GM23248 (cell line): ENCODE measurements around the gene PRRT3. TPM values are rescaled to one million over a fixed set of nuclear protein-coding genes. Genes with fewer than 3 reads are reported as not detected.
A peak's percentile ranks its signal among the peaks of the same experiment; 100 is the strongest.

Experiments used
- DNase-seq: peaks from one replicate; pipeline ENCODE4 v3.0.0-alpha.2; 2015
- H2AFZ ChIP-seq: fragments of 200-600 bp; sonication (generic); 2 replicates; pipeline ENCODE4 v1.6.1; 2016; ENCODE audit warnings: antibody characterized with exemption
- H3F3A ChIP-seq: fragments of 200-600 bp; sonication (generic); 2 replicates; pipeline ENCODE4 v1.6.1; 2016; ENCODE audit warnings: mild to moderate bottlenecking, antibody characterized with exemption, mixed run types; ENCODE audit not compliant: insufficient read depth
- H3K27ac ChIP-seq: fragments of 200-600 bp; sonication (generic); 2 replicates; pipeline ENCODE4 v1.5.1; 2016; ENCODE audit warnings: mild to moderate bottlenecking
- H3K27me3 ChIP-seq: fragments of 200-600 bp; sonication (generic); replicated peaks from 2 replicates; pipeline ENCODE4 v1.6.1; 2016; ENCODE audit warnings: mild to moderate bottlenecking; ENCODE audit not compliant: insufficient read depth
- H3K36me3 ChIP-seq: fragments of 200-600 bp; sonication (generic); 2 replicates; pipeline ENCODE4 v1.6.1; 2016; ENCODE audit warnings: low read depth, mild to moderate bottlenecking
- H3K4me1 ChIP-seq: fragments of 200-600 bp; sonication (generic); 2 replicates; pipeline ENCODE4 v1.6.1; 2016; ENCODE audit warnings: mild to moderate bottlenecking; ENCODE audit not compliant: insufficient read depth
- H3K4me2 ChIP-seq: fragments of 200-600 bp; sonication (generic); one replicate; pipeline ENCODE4 v1.6.1; 2016; ENCODE audit warnings: mild to moderate bottlenecking; ENCODE audit not compliant: unreplicated experiment
- H3K4me3 ChIP-seq: fragments of 200-600 bp; sonication (generic); 2 replicates; pipeline ENCODE4 v1.5.1; 2016; ENCODE audit warnings: mild to moderate bottlenecking
- H3K79me2 ChIP-seq: fragments of 200-600 bp; sonication (generic); 2 replicates; pipeline ENCODE4 v1.6.1; 2016; ENCODE audit warnings: mild to moderate bottlenecking; ENCODE audit not compliant: insufficient read depth
- H3K9ac ChIP-seq: fragments of 200-600 bp; sonication (generic); 2 replicates; pipeline ENCODE4 v1.6.1; 2016; ENCODE audit warnings: mild to moderate bottlenecking
- H3K9me2 ChIP-seq: fragments of 200-600 bp; sonication (generic); 2 replicates; pipeline ENCODE4 v1.6.1; 2016; ENCODE audit warnings: mixed run types, mild to moderate bottlenecking, moderate library complexity; ENCODE audit not compliant: insufficient read depth
- H3K9me3 ChIP-seq: fragments of 200-600 bp; sonication (generic); one replicate; pipeline ENCODE4 v1.6.1; 2017; ENCODE audit warnings: low read depth
- H4K20me1 ChIP-seq: fragments of 200-600 bp; sonication (generic); 2 replicates; pipeline ENCODE4 v1.6.0; 2016; ENCODE audit not compliant: insufficient read depth
- EZH2 ChIP-seq: fragments of 200-600 bp; sonication (generic); IDR thresholded peaks from 2 replicates; pipeline ENCODE4 v1.6.1; 2018; ENCODE audit warnings: antibody characterized with exemption, mild to moderate bottlenecking; ENCODE audit not compliant: insufficient read depth, poor library complexity, severe bottlenecking
- EZH2phosphoT487 ChIP-seq: fragments of 200-600 bp; sonication (generic); IDR thresholded peaks from 2 replicates; pipeline ENCODE4 v1.6.1; 2018; ENCODE audit warnings: antibody characterized with exemption, moderate library complexity, mild to moderate bottlenecking, low read depth; ENCODE audit not compliant: insufficient read depth
- WGBS, 2 experiments: methylation state at CpG; one replicate each; pipeline ENCODE4 v1.1.6; 2015 to 2017; ENCODE audit warnings: low lambda C conversion rate in 2 of 2, low coverage in 1 of 2; ENCODE audit errors: missing lambda C conversion rate in 2 of 2; 5-methylcytosine and 5-hydroxymethylcytosine counted together
- in situ Hi-C: fragments of 300-500 bp; cut with MboI; formaldehyde crosslinking; loops from 2 replicates; pipeline ENCODE4 v1.15.0; 2020
- polyA plus RNA-seq: library from polyadenylated mRNA; unstranded; fragments of >200 nt; fragmentation: Nextera tagmentation; extraction: Ambion mirVana; gene quantifications from 2 replicates; pipeline ENCODE4 v1.2.1, GENCODE V29; 2016
- total RNA-seq: library from RNA; depleted of rRNA; stranded (reverse); fragments of >200 nt; shearing (Covaris generic); gene quantifications from 2 replicates; pipeline ENCODE4 v1.2.3, GENCODE V29; 2014

Gene PRRT3
- total and polyA plus RNA-seq, 2 experiments from 2014 or later: 4.3 to 7.5 TPM

- Histone ChIP-seq H3K9me3 (no peaks in the 10 kb centered on the region), H3K36me3 (no peaks in the 10 kb centered on the region), H3F3A (peaks cover 6% of the 10 kb centered on the region; the same call in 1 of the 2 replicates), H3K4me1 (peaks cover 13% of the 10 kb centered on the region), H3K4me3 (peak overlapping the region; percentile 77), H3K79me2 (no peaks in the 10 kb centered on the region), H3K9ac (peak overlapping the region; percentile 81), H3K27me3 (no peaks in the 10 kb centered on the region), H3K27ac (peak overlapping the region; percentile 84), H4K20me1 (no peaks in the 10 kb centered on the region), H2AFZ (peak overlapping the region; percentile 73), H3K9me2 (no peaks in the 10 kb centered on the region), H3K4me2 (peak overlapping the region; percentile 87)
- WGBS, 2 experiments: 18 to 22% methylated on average over 5 to 7 of the region's 7 CpGs
- DNase-seq: peak; percentile 87
- TF ChIP-seq EZH2 (no peak), EZH2phosphoT487 (no peak)
- in situ Hi-C loops: no loop called here
Measured at GRCh38 chr3:9916346-9916733, 35.9 kb downstream of the PRRT3 start.

- Histone ChIP-seq H3K27me3 (no peaks in the 10 kb centered on the region), H3K36me3 (no peaks in the 10 kb centered on the region), H4K20me1 (no peaks in the 10 kb centered on the region), H3K4me3 (peak overlapping the region; percentile 73), H3F3A (peaks cover 6% of the 10 kb centered on the region; the same call in 1 of the 2 replicates), H3K9me3 (no peaks in the 10 kb centered on the region), H3K9me2 (no peaks in the 10 kb centered on the region), H3K4me1 (peaks cover 13% of the 10 kb centered on the region), H3K4me2 (peak overlapping the region; percentile 74), H3K9ac (peak overlapping the region; percentile 71), H3K27ac (peak overlapping the region; percentile 50), H3K79me2 (no peaks in the 10 kb centered on the region), H2AFZ (peak overlapping the region; percentile 80)
- in situ Hi-C loops: no loop called here
- TF ChIP-seq EZH2 (no peak), EZH2phosphoT487 (no peak)
- WGBS, 2 experiments: 1% methylated on average over 93 to 94 of the region's 99 CpGs
- peak; percentile 86 for DNase-seq
Measured at GRCh38 chr3:9915254-9916141, 36.7 kb downstream of the PRRT3 start.

GRCh38 chr3:9914559-9915253 lies 37.5 kb downstream of the PRRT3 start:
- TF ChIP-seq EZH2phosphoT487: no peak
- no peak for TF ChIP-seq EZH2
- DNase-seq: no peak
- H3K27me3 ChIP-seq: no peaks in the 10 kb centered on the region
- H3K4me2 ChIP-seq: peak overlapping the region; percentile 74
- no peaks in the 10 kb centered on the region for H3K9me3 ChIP-seq
- H2AFZ ChIP-seq: peak overlapping the region; percentile 80
- H3K4me3 ChIP-seq: peak overlapping the region; percentile 73
- H3K79me2 ChIP-seq: no peaks in the 10 kb centered on the region
- H3K9me2 ChIP-seq: no peaks in the 10 kb centered on the region
- peak overlapping the region; percentile 71 for H3K9ac ChIP-seq
- H3F3A ChIP-seq: peaks cover 6% of the 10 kb centered on the region; the same call in 1 of the 2 replicates
- in situ Hi-C loops: no loop called here
- H4K20me1 ChIP-seq: no peaks in the 10 kb centered on the region
- H3K4me1 ChIP-seq: peaks cover 13% of the 10 kb centered on the region
- WGBS, 2 experiments: 17 to 21% methylated on average over 15 of the region's 15 CpGs
- H3K36me3 ChIP-seq: no peaks in the 10 kb centered on the region
- no peak overlapping the region for H3K27ac ChIP-seq

- Histone ChIP-seq H3F3A (peaks cover 6% of the 10 kb centered on the region; the same call in 1 of the 2 replicates), H3K4me1 (peaks cover 13% of the 10 kb centered on the region), H3K9ac (no peak overlapping the region), H3K79me2 (no peaks in the 10 kb centered on the region), H3K4me2 (no peak overlapping the region), H3K27ac (no peak overlapping the region), H3K9me2 (no peaks in the 10 kb centered on the region), H3K36me3 (no peaks in the 10 kb centered on the region), H4K20me1 (no peaks in the 10 kb centered on the region), H2AFZ (no peak overlapping the region), H3K27me3 (no peaks in the 10 kb centered on the region), H3K9me3 (no peaks in the 10 kb centered on the region), H3K4me3 (no peak overlapping the region)
- TF ChIP-seq EZH2phosphoT487 (no peak), EZH2 (no peak)
- no peak for DNase-seq
- in situ Hi-C loops: no loop called here
- 67 to 87% methylated on average over 1 of the region's 1 CpG for WGBS, 2 experiments
Measured at GRCh38 chr3:9914011-9914410, 38.2 kb downstream of the PRRT3 start.
